Measurements from ENCODE around the gene UFSP2.

- TF ChIP-seq YY1 (IDR thresholded peaks at IDR 0.05; ENCODE audit: insufficient read depth, insufficient read length) (no peak), ZNF274 (IDR thresholded peaks at IDR 0.05; ENCODE audit: low read depth, low read length) (no peak), SUZ12 (IDR thresholded peaks at IDR 0.05; ENCODE audit: extremely low read depth, insufficient read depth, insufficient read length) (no peak)
Observed at GRCh38 chr4:185395238-185395955, 30.4 kb downstream of the UFSP2 start, which contains the start of gene LRP2BP.
